Cardiac muscle cell (in vitro differentiated cells and primary cell): ENCODE measurements around the gene NOXA1. TPM values are rescaled to one million over a fixed set of nuclear protein-coding genes. Genes with fewer than 3 reads are reported as not detected.

Experiments used
- DNase-seq, 2 donors: peaks; one replicate each; pipeline versions ENCODE4 v3.0.0 to v3.0.0-alpha.2; 2010 to 2017; ENCODE audit warnings: low read depth in 1 of 2, low spot score in 1 of 2
- H3K27ac ChIP-seq: fragments of 200-600 bp; sonication (generic); 2 replicates; pipeline ENCODE4 v1.5.1; 2016
- H3K27me3 ChIP-seq: fragments of 200-600 bp; sonication (generic); 2 replicates; pipeline ENCODE4 v1.6.0; 2016; ENCODE audit warnings: control low read depth
- H3K36me3 ChIP-seq: fragments of 200-600 bp; sonication (generic); 2 replicates; pipeline ENCODE4 v1.5.1; 2016; ENCODE audit warnings: control low read depth
- H3K4me1 ChIP-seq: fragments of 200-600 bp; sonication (generic); 2 replicates; pipeline ENCODE4 v1.8.1; 2017; ENCODE audit warnings: low read depth, mild to moderate bottlenecking, mixed run types
- H3K4me3 ChIP-seq: fragments of 200-600 bp; sonication (generic); 2 replicates; pipeline ENCODE4 v1.5.1; 2016; ENCODE audit warnings: mild to moderate bottlenecking
- H3K9me3 ChIP-seq: fragments of 200-600 bp; sonication (generic); 2 replicates; pipeline ENCODE4 v1.5.1; 2017; ENCODE audit warnings: low read depth, mild to moderate bottlenecking, control low read depth
- CTCF ChIP-seq: IDR thresholded peaks from 2 replicates; pipeline ENCODE4 v1.5.1; 2012; ENCODE audit warnings: low read depth, mild to moderate bottlenecking, low read length
- polyA plus RNA-seq: library from polyadenylated mRNA; unstranded; fragments of >200 nt; fragmentation: Nextera tagmentation; extraction: Ambion mirVana; gene quantifications from 2 replicates; pipeline ENCODE4 v1.2.1, GENCODE V29; 2016
- total RNA-seq: library from RNA; depleted of rRNA; stranded (reverse); fragments of >200 nt; gene quantifications from 2 replicates; pipeline ENCODE4 v1.2.3, GENCODE V29; 2016

The NOXA1 gene
- total and polyA plus RNA-seq, 2 experiments from 2014 or later = 8.1 to 12.0 TPM

- no peaks in the 10 kb centered on the region for H3K4me1 ChIP-seq
- peaks cover 20% of the 10 kb centered on the region for H3K27me3 ChIP-seq
- no peak overlapping the region for H3K27ac ChIP-seq
- no peak overlapping the region for H3K4me3 ChIP-seq
- DNase-seq = no peak
- H3K36me3 ChIP-seq = no peaks in the 10 kb centered on the region
- no peak for TF ChIP-seq CTCF
- no peaks in the 10 kb centered on the region for H3K9me3 ChIP-seq
These were observed 22.8 kb downstream of the NOXA1 start for GRCh38 chr9:137445930-137446431.

- H3K36me3 ChIP-seq = no peaks in the 10 kb centered on the region
- DNase-seq = no peak
- no peak overlapping the region for H3K27ac ChIP-seq
- no peak overlapping the region for H3K4me3 ChIP-seq
- H3K27me3 ChIP-seq = peaks cover 13% of the 10 kb centered on the region
- H3K9me3 ChIP-seq = no peaks in the 10 kb centered on the region
- no peaks in the 10 kb centered on the region for H3K4me1 ChIP-seq
- TF ChIP-seq CTCF = no peak
These were observed 23.8 kb downstream of the NOXA1 start for GRCh38 chr9:137446851-137447471.

GRCh38 chr9:137447722-137448601, 24.8 kb downstream of the NOXA1 start:
- Histone ChIP-seq H3K27ac (no peak overlapping the region), H3K4me3 (no peak overlapping the region), H3K36me3 (no peaks in the 10 kb centered on the region), H3K4me1 (no peaks in the 10 kb centered on the region), H3K9me3 (no peaks in the 10 kb centered on the region), H3K27me3 (peaks cover 3% of the 10 kb centered on the region)
- TF ChIP-seq CTCF = no peak
- no peak for DNase-seq

- TF ChIP-seq CTCF = no peak
- no peak for DNase-seq
- no peak overlapping the region for H3K4me3 ChIP-seq
These were observed 25.4 kb downstream of the NOXA1 start for GRCh38 chr9:137448602-137448962.

GRCh38 chr9:137449081-137449844, 26.1 kb downstream of the NOXA1 start:
- no peak for TF ChIP-seq CTCF
- Histone ChIP-seq H3K4me3 (no peak overlapping the region), H3K27ac (no peak overlapping the region), H3K36me3 (no peaks in the 10 kb centered on the region), H3K27me3 (no peaks in the 10 kb centered on the region), H3K4me1 (peaks cover under 1% of the 10 kb centered on the region), H3K9me3 (no peaks in the 10 kb centered on the region)
- DNase-seq = no peak

More at GRCh38 chr9:137448602-137448962, 25.4 kb downstream of the NOXA1 start:
- Histone ChIP-seq H3K27ac (no peak overlapping the region), H3K27me3 (no peaks in the 10 kb centered on the region), H3K36me3 (no peaks in the 10 kb centered on the region), H3K4me1 (no peaks in the 10 kb centered on the region), H3K9me3 (no peaks in the 10 kb centered on the region)
